Lung (tissue), 12 donors: ENCODE measurements around the gene KBTBD12. TPM values are rescaled to one million over a fixed set of nuclear protein-coding genes. Genes with fewer than 3 reads are reported as not detected.

ENCODE experiments used
- ATAC-seq: fragments of 200-7000 bp; cut with Tn5 transposase; one replicate; pipeline ENCODE4 v1.9.1; 2020; ENCODE audit warnings: moderate number of reproducible peaks; ENCODE audit not compliant: insufficient read depth, low FRiP score
- DNase-seq, 3 donors: peaks; one replicate each; pipeline ENCODE4 v3.0.0-alpha.2; 2013 to 2017
- H3K27ac ChIP-seq, 2 donors: one replicate each; pipeline ENCODE4 v1.5.1; 2013; ENCODE audit warnings: mild to moderate bottlenecking in 2 of 2, moderate library complexity in 2 of 2, control low read depth in 1 of 2, inconsistent platforms in 1 of 2, low read depth in 1 of 2, low read length in 1 of 2
- H3K27me3 ChIP-seq, 3 donors: one replicate each; pipeline ENCODE4 v1.5.1; 2013; ENCODE audit warnings: low read length in 2 of 3; ENCODE audit not compliant: control insufficient read depth in 3 of 3, insufficient read depth in 3 of 3
- H3K36me3 ChIP-seq, 4 donors: one replicate each; pipeline ENCODE4 v1.5.1; 2013; ENCODE audit warnings: low read length in 4 of 4, mild to moderate bottlenecking in 1 of 4, moderate library complexity in 1 of 4; ENCODE audit not compliant: control insufficient read depth in 4 of 4, insufficient read depth in 4 of 4
- H3K4me1 ChIP-seq, 5 donors: one replicate each; pipeline ENCODE4 v1.5.1; 2013; ENCODE audit warnings: low read length in 5 of 5, mild to moderate bottlenecking in 2 of 5, moderate library complexity in 1 of 5; ENCODE audit not compliant: control insufficient read depth in 5 of 5, insufficient read depth in 5 of 5
- H3K4me3 ChIP-seq: one replicate; pipeline ENCODE4 v1.5.1; 2013; ENCODE audit warnings: mild to moderate bottlenecking, control low read depth, moderate library complexity
- H3K9ac ChIP-seq, 2 donors: one replicate each; pipeline ENCODE4 v1.5.1; 2013; ENCODE audit warnings: low read length in 2 of 2, control low read depth in 1 of 2; ENCODE audit not compliant: insufficient read depth in 1 of 2
- H3K9me3 ChIP-seq, 4 donors: one replicate each; pipeline ENCODE4 v1.5.1; 2013; ENCODE audit warnings: low read length in 3 of 4, mild to moderate bottlenecking in 1 of 4, moderate library complexity in 1 of 4; ENCODE audit not compliant: control insufficient read depth in 4 of 4, insufficient read depth in 3 of 4
- WGBS, 2 donors: extraction: QIAGEN DNeasy Blood & Tissue Kit; methylation state at CpG; one replicate each; pipeline ENCODE4 v1.1.7; 2013; 5-methylcytosine and 5-hydroxymethylcytosine counted together
- polyA plus RNA-seq, 2 donors: library from polyadenylated mRNA; stranded (reverse); fragments of 200-250 nt; gene quantifications; one replicate each; pipeline ENCODE4 v1.2.1, GENCODE V29; 2013
- total RNA-seq, 2 donors: library from RNA; depleted of rRNA in 1 of 2; stranded (reverse); fragments of >200 nt in 1 of 2; gene quantifications; one replicate each; pipeline ENCODE4 v1.2.1, GENCODE V29; 2014 to 2021
- TF ChIP-seq, protein P1 (sequence below): IDR thresholded peaks from 2 replicates; pipeline ENCODE4 v1.5.1; 2012; ENCODE audit warnings: mild to moderate bottlenecking; ENCODE audit errors: control extremely low read depth, extremely low read depth
- donor health status: control.
- donor health status: control.
- donor health status: Bipolar disorder and iron deficiency.
- donor health status: healthy.
- donor health status: DM: yes; HTN: yes; CAD: no.

The KBTBD12 gene
- total and polyA plus RNA-seq, 4 donors: 0.29 to 3.1 (median 0.62) TPM

- 57 to 61% methylated on average over 30 of the region's 30 CpGs for WGBS, 2 donors
- Histone ChIP-seq H3K36me3 (no peaks in the 10 kb centered on the region), H3K9me3 (peaks cover 0 to 7% (median 0%) of the 10 kb centered on the region in 4 donors), H3K9ac (no peak overlapping the region), H3K27ac (no peak overlapping the region), H3K27me3 (peaks cover 0 to 7% (median 6%) of the 10 kb centered on the region in 3 donors), H3K4me3 (no peak overlapping the region), H3K4me1 (peaks cover 0 to 9% (median 1%) of the 10 kb centered on the region in 5 donors)
- ATAC-seq: no peak
- DNase-seq: no peak
- TF ChIP-seq, protein P1, sequence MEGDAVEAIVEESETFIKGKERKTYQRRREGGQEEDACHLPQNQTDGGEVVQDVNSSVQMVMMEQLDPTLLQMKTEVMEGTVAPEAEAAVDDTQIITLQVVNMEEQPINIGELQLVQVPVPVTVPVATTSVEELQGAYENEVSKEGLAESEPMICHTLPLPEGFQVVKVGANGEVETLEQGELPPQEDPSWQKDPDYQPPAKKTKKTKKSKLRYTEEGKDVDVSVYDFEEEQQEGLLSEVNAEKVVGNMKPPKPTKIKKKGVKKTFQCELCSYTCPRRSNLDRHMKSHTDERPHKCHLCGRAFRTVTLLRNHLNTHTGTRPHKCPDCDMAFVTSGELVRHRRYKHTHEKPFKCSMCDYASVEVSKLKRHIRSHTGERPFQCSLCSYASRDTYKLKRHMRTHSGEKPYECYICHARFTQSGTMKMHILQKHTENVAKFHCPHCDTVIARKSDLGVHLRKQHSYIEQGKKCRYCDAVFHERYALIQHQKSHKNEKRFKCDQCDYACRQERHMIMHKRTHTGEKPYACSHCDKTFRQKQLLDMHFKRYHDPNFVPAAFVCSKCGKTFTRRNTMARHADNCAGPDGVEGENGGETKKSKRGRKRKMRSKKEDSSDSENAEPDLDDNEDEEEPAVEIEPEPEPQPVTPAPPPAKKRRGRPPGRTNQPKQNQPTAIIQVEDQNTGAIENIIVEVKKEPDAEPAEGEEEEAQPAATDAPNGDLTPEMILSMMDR: no peak
These were observed 91.3 kb downstream of the KBTBD12 start for GRCh38 chr3:128006061-128007032.

- no peak for DNase-seq
- no peak overlapping the region for H3K4me3 ChIP-seq
- WGBS, 2 donors: 64% methylated on average over 11 of the region's 11 CpGs
- H3K9me3 ChIP-seq: peaks cover 0 to 7% (median 0%) of the 10 kb centered on the region in 4 donors
- H3K36me3 ChIP-seq: no peaks in the 10 kb centered on the region
- H3K4me1 ChIP-seq: peaks cover 0 to 11% (median 1%) of the 10 kb centered on the region in 5 donors
- TF ChIP-seq, protein P1: no peak
- ATAC-seq: no peak
- H3K9ac ChIP-seq: no peak overlapping the region
- H3K27me3 ChIP-seq: peaks cover 0 to 7% (median 6%) of the 10 kb centered on the region in 3 donors
- no peak overlapping the region for H3K27ac ChIP-seq
These were observed 92.0 kb downstream of the KBTBD12 start for GRCh38 chr3:128007033-128007424.

GRCh38 chr3:128009952-128010846, 95.2 kb downstream of the KBTBD12 start:
- Histone ChIP-seq H3K27me3 (peaks cover 0 to 6% (median 0%) of the 10 kb centered on the region in 3 donors), H3K27ac (no peak overlapping the region), H3K4me3 (no peak overlapping the region), H3K9me3 (peaks cover 0 to 3% (median 0%) of the 10 kb centered on the region in 4 donors), H3K4me1 (peaks cover 0 to 11% (median 1%) of the 10 kb centered on the region in 5 donors), H3K9ac (no peak overlapping the region), H3K36me3 (no peaks in the 10 kb centered on the region)
- DNase-seq (peak in 2 of 3 donors; percentile 40 to 55), ATAC-seq (no peak)
- 80 to 86% methylated on average over 12 of the region's 12 CpGs for WGBS, 2 donors
- TF ChIP-seq, protein P1: no peak
